SJSA1 (cell line): ENCODE data around the gene CTSO. TPM values are rescaled to one million over a fixed set of nuclear protein-coding genes. Genes with fewer than 3 reads are reported as not detected.

Experiments
- DNase-seq, 2 experiments: peaks; one replicate each; pipeline ENCODE4 v3.0.0-alpha.2; 2015 to 2020; ENCODE audit warnings: low spot score in 2 of 2, low read depth in 1 of 2
- H3K27ac ChIP-seq: fragments of 250-450 bp; sonication (Bioruptor Pico); 2 replicates; pipeline ENCODE4 v1.5.1; 2020; ENCODE audit warnings: mild to moderate bottlenecking, moderate library complexity
- H3K27me3 ChIP-seq: fragments of 250-450 bp; sonication (Bioruptor Pico); replicated peaks from 2 replicates; pipeline ENCODE4 v1.5.1; 2020; ENCODE audit warnings: mild to moderate bottlenecking, moderate library complexity
- H3K36me3 ChIP-seq: fragments of 250-450 bp; sonication (Bioruptor Pico); 2 replicates; pipeline ENCODE4 v1.5.1; 2020; ENCODE audit warnings: mild to moderate bottlenecking
- H3K4me1 ChIP-seq: fragments of 250-450 bp; sonication (Bioruptor Pico); replicated peaks from 2 replicates; pipeline ENCODE4 v1.6.1; 2021; ENCODE audit warnings: mild to moderate bottlenecking
- H3K4me3 ChIP-seq: fragments of 250-450 bp; sonication (Bioruptor Pico); 2 replicates; pipeline ENCODE4 v1.5.1; 2020; ENCODE audit warnings: mild to moderate bottlenecking
- H3K9me3 ChIP-seq: fragments of 250-450 bp; sonication (Bioruptor Pico); replicated peaks from 2 replicates; pipeline ENCODE4 v1.5.1; 2020; ENCODE audit warnings: mild to moderate bottlenecking
- total RNA-seq: library from RNA; depleted of rRNA; stranded (reverse); fragments of >200 nt; shearing (Covaris generic); gene quantifications from 2 replicates; pipeline ENCODE4 v1.2.3, GENCODE V29; 2014; rRNA removed

CTSO gene
- total RNA-seq, 1 experiment from 2014 or later = 10.7 TPM

DNA sequence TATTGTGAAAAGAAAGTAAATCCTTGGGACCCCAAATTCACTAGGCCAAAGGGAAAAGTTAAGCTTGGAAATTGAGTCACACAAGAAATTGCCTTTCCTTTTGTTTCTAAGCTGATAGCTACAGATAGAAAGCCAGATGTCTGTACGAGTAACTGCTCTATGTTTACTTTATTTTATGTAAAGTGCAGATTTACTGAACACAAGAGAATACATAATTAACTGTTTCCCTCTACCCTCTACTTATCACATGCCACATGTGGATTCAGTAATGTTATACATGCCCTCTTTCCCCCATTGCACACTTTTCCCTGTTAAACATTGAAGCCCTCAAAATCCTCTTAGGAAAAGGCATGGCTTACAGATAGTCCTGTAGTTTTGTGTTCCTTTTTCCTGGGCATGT lies 66.6 kb downstream of the CTSO start:
- Histone ChIP-seq H3K4me3 (no peak overlapping the region), H3K27me3 (no peaks in the 10 kb centered on the region), H3K4me1 (no peaks in the 10 kb centered on the region), H3K9me3 (no peaks in the 10 kb centered on the region), H3K27ac (no peak overlapping the region), H3K36me3 (no peaks in the 10 kb centered on the region)
- DNase-seq = no peak

DNA sequence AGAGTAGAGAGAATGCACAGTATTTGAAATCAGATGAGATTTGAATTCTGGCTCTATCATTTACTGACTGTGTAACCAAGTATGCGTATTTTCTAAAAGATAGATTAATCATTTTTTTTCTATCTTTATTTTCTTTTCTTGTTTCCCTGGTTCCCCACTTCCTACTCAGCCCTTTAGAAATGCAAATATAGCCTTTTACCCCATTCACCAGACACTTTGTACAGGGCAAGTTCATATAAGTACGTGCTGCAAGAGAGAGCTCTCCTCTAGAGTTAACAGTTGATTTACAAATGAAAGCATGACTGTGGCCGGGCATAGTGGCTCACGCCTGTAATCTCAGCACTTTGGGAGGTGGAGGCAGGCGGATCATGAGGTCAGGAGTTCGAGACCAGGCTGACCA lies 68.0 kb downstream of the CTSO start:
- DNase-seq = no peak
- H3K27me3 ChIP-seq = no peaks in the 10 kb centered on the region
- H3K36me3 ChIP-seq = no peaks in the 10 kb centered on the region
- H3K4me3 ChIP-seq = no peak overlapping the region
- H3K4me1 ChIP-seq = no peaks in the 10 kb centered on the region
- H3K27ac ChIP-seq = no peak overlapping the region
- no peaks in the 10 kb centered on the region for H3K9me3 ChIP-seq

DNA sequence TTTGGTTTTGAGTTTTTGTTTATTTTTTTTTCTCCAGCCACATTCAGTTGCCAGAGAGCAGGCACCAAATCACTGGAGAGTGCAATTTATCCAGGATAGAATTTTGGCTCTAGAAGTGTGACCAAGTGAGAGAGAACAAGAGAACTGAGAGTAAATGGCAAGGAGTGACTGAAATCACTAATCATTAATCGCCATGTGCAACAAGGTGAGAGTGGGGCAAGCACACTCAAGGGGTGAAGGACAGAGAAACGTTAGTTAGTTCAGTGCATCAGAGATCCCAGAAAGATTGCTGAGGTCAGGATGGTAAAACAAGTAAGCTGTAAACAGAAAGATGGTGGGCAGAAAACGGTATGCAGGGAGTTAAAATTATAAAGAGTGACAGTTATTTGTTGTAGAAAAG lies 69.8 kb downstream of the CTSO start:
- Histone ChIP-seq H3K36me3 (no peaks in the 10 kb centered on the region), H3K9me3 (no peaks in the 10 kb centered on the region), H3K27ac (no peak overlapping the region), H3K4me1 (no peaks in the 10 kb centered on the region), H3K4me3 (no peak overlapping the region), H3K27me3 (no peaks in the 10 kb centered on the region)
- no peak for DNase-seq

DNA sequence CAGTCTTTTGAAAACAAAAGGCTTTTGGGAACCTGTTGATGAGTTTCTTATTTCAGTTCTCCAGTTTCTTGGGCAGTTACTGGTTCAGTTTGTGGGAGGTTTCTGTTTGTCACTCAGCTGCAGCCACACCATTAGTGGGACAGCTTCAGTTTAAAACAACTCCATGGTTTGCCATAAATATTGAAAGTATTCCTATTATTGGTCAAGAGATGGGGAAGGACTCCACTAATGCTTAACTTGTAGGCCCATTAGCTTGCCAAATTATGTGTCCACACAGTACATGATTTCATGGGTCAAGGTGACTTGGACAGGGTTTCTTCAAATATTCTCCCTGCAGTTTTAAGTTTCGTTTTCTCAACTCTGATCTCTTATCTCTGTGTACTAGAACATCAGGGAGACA lies 72.1 kb downstream of the CTSO start:
- Histone ChIP-seq H3K4me1 (no peaks in the 10 kb centered on the region), H3K36me3 (no peaks in the 10 kb centered on the region), H3K27me3 (no peaks in the 10 kb centered on the region), H3K4me3 (no peak overlapping the region), H3K9me3 (no peaks in the 10 kb centered on the region), H3K27ac (no peak overlapping the region)
- DNase-seq = no peak

DNA sequence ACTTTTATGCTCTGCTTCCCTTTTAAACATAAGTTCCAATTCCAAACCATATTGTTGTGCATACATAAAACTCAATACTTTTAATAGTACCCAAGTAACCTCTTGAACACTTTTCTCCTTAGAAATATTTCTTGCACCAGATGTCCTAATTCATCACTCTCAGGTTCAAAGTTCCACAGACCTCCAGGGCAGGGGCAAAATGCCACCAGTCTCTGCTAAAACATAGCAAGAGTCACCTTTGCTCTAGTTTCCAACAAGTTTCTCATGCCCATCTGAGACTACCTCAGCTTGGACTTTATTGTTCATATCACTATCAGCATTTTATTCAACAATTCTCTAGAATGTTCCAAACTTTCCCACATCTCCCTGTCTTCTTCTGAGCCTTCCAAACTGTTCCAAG lies 73.9 kb downstream of the CTSO start:
- Histone ChIP-seq H3K4me3 (no peak overlapping the region), H3K27me3 (no peaks in the 10 kb centered on the region), H3K27ac (no peak overlapping the region), H3K36me3 (no peaks in the 10 kb centered on the region), H3K4me1 (no peaks in the 10 kb centered on the region), H3K9me3 (no peaks in the 10 kb centered on the region)
- no peak for DNase-seq

DNA sequence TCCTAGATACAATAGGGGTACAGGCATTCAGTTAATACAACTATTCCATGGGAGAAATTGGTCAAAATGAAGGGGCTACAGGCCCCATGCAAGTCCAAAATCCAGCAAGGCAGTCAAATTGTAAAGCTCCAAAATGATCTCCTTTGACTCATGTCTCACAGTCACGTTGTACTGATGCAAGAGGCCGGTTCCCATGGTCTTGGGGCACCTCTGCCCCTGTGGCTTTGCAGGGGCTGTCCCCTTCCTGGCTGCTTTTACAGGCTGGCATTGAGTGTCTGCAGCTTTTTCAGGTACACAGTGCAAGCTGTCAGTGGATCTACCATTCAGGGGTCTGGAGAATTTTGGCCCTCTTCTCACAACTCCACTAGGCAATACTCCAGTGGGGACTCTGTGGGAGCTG lies 75.1 kb downstream of the CTSO start:
- Histone ChIP-seq H3K4me1 (no peaks in the 10 kb centered on the region), H3K4me3 (no peak overlapping the region), H3K9me3 (no peaks in the 10 kb centered on the region), H3K27me3 (no peaks in the 10 kb centered on the region), H3K27ac (no peak overlapping the region), H3K36me3 (no peaks in the 10 kb centered on the region)
- no peak for DNase-seq

DNA sequence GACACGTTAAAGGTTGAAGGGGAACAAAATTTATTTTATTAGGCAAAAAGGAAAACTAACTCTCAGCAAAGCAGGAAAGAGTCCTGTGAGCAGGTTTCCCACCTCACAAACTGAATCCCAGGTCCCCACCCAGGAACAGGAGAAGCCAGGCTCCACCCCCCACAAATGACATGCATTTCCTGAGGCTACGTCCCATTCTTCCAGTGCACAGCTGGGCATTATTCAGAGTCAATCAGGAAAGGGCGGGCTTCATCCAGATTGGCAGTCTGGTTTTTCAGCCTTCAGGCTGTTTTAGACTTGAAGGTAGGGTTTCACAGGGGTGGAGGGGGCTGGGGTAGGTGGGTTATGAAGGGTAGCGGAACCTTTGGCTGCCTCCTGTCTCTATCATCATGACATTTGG lies 75.7 kb downstream of the CTSO start:
- no peaks in the 10 kb centered on the region for H3K27me3 ChIP-seq
- H3K4me1 ChIP-seq = no peaks in the 10 kb centered on the region
- H3K9me3 ChIP-seq = no peaks in the 10 kb centered on the region
- no peaks in the 10 kb centered on the region for H3K36me3 ChIP-seq
- no peak for DNase-seq
- H3K27ac ChIP-seq = no peak overlapping the region
- no peak overlapping the region for H3K4me3 ChIP-seq

DNA sequence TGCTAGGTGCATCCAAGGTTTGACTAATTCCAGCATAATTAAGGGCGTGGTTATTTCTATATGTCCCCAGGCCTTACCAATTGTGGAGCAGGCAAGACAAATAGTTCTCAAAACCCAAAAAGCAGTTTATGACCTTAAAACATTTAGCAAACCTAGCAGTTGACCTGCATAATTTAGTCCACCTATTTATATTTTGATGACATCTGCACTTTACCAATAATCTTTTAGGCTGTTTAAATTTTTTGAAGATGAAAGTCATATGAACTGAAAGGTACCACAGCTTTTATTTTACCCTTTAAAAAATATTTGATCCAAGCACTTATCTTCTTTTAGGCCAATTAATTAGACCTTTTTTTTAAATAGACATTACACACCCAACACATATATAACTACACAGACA lies 77.8 kb downstream of the CTSO start:
- no peak for DNase-seq
- no peaks in the 10 kb centered on the region for H3K36me3 ChIP-seq
- H3K27me3 ChIP-seq = no peaks in the 10 kb centered on the region
- H3K9me3 ChIP-seq = no peaks in the 10 kb centered on the region
- no peaks in the 10 kb centered on the region for H3K4me1 ChIP-seq
- no peak overlapping the region for H3K4me3 ChIP-seq
- no peak overlapping the region for H3K27ac ChIP-seq

Other genes with a start within 250 kb of the CTSO start
- gene GUCY1B1, start 194.8 kb downstream of the CTSO start, total RNA-seq = 0.74 and 1.0 TPM in 2 replicates
- not detected in 2 replicates for gene ASIC5, start 87.6 kb downstream of the CTSO start, total RNA-seq
- 0.11 TPM in 1 of 2 replicates, not detected in the other for gene TDO2, start 50.2 kb downstream of the CTSO start, total RNA-seq